T-helper 1 cell (primary cell): ENCODE measurements around the gene OR4A15.

Experiments used
- DNase-seq, 5 donors: peaks; one replicate each; pipeline ENCODE4 v3.0.0-alpha.2; 2012 to 2020
- total RNA-seq, 4 donors: gene quantifications; one replicate each; lab custom pipeline; 2026; lab: John Stamatoyannopoulos, UW

The OR4A15 gene
- total RNA-seq, result 0 reads per million in 4 donors

DNA sequence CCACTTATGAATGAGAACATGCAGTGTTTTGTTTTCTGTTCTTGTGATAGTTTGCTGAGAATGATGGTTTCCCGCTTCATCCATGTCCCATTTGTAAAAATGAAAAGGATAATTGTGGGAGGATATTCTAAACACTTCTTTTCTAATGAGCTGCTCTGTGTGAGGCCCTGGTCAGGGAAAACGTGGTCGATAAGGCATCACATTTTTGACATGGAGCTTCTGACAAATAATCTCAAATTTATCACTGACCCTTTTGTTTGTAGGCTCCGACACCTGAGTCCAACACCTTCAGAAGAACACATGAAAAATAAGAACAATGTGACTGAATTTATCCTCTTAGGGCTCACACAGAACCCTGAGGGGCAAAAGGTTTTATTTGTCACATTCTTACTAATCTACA, at the start of gene OR4A15:
Gene OR4A15, plus strand, starts transcription at position 301 of the 400 bp plus-strand sequence. Its CDS starts 0 bp downstream, at position 301.
- DNase-seq, result no peak

DNA sequence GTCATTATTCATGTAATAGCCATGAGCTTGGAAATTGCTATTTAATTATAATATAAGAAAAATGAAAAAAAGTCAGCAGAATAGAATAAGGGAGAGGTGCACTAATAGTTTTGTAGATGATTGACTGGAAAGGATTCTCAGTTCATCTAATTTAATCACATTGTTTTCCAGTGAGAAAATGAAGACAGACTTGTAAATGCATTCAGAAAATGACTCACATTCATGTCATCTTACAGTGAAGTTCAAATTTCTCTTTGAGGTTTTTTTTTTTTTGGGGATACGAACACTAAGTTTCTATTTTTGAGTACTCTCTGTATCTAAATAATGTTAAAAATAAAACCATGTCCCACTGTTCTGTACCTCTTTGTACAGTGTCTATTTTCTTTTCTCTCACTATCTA, 43.3 kb upstream of the OR4A15 start:
- DNase-seq, result no peak

DNA sequence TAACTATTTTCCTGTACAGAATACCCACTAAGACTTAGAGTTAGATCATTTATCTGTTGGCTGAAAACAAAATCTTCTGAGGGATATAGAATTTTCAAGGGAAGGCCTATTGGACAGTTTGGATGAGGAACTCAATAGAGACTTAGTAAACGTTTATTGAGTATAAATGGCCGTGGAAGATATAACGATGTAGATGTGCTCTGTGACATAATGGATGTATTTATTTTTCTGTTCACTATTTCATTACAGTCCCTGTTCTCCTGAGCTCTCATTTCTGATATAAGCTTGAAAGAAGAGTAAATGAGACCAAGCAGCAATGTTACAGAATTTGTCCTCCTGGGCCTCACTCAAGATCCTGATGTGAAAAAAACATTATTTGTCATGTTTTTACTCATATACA, 24.9 kb upstream of the OR4A15 start, which contains the start of gene OR4A16:
Gene OR4A16, plus strand, starts transcription at position 301 of the 400 bp plus-strand sequence. Its CDS starts 0 bp downstream, at position 301.
- no peak for DNase-seq

DNA sequence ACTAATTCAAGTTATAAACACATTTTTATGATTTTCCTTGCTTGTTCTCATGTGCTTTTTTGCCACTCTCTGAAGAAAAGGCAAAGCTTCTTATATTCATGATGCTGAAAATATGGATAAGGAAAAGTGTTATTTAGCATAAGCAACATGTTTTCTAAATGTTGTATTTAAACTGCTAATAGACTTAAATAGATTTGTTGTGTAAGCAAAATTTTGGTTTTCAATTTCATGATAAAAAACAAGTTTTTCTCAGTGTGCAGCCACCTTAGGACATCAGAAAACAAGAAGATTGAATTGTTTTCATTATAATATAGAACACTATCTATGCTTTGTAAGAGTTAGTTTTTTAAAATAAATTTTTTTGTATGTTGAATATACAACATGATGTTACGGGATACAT, 22.5 kb upstream of the OR4A15 start:
- no peak for DNase-seq

DNA sequence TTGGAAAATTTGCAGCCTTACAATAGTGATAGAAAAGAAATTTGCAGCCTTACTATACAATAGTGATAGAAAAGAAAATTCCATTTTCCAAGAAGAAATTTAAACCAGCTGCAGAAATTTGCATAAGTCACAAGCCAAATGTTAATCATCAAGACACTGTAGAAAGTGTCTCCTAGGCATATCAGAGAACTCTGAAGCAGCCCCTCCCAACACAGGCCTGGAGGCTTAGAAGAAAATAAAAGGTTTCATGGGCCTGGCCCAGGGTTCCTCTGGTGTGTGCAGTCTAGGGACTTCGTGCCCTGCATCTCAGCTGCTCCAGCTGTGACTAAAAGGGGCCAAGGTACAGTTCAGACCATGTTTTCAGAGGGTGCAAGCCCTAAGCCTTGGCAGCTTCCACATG, 18.7 kb upstream of the OR4A15 start:
- DNase-seq, result no peak

DNA sequence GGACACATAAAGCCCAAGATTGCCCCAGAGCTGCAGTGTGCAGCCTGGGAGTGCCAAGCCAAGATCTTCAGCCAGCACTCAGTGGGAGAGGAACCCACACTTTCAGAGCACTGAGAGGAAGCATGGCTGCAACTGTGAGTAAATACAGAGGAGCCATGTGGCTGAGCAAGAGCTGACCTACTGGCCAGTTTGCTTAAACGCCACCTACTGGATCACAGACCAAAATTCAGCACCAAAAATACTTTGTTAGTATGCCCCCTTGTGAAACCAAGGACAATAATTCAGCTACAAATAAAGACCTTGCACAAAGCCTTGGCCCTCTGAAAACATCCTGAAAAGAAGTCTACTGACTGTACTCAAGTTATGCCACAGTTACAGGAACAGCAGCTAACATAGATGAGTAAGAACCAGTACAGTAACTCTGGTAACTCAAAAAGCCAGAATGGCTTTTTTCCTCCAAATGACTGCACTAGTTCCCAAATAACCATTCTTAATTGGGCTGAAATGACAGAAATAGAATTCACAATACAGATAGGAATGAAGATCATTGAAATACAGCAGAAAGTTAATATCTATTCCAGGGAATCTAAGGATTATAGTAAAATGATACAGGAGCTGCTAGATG, 10.1 kb upstream of the OR4A15 start:
- DNase-seq, result no peak

DNA sequence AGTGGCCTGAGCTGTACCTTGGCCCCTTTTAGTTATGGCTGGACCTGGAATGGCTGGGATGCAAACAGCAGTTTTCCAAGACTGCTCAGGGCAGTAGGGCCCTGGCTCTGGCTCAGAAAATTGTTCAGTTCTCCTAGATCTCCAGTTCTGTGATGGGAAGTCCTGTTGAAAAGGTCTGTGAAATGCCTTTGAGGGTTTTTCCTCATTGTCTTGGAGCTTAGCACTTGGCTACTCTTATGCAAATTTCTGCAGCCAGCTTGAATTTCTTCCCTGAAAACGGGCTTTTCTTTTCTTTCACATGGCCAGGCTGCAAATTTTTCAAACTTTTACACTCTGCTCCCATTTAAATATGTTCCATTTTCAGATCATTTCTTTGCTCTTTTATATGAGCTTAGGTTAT, 33.2 kb downstream of the OR4A15 start:
- no peak for DNase-seq
